ENCODE results near the gene LMNA.
"Not testable (repeated sequence)": the region's sequence is repeated elsewhere in the genome, so short reads cannot be mapped to it uniquely, and the experiment has no call there.

Gene LMNA

GRCh38 chr1:156181391-156181924, 66.9 kb downstream of the LMNA start:
- H3K4me3 ChIP-seq (ENCODE audit: low read length); H3K9me3 ChIP-seq (ENCODE audit: insufficient read depth, low read depth, low read length); H3K27me3 ChIP-seq (ENCODE audit: insufficient read depth, low read length); H3K36me3 ChIP-seq (ENCODE audit: insufficient read depth, low read length): not testable (repeated sequence)
- WGBS, result 2% methylated on average over 6 of the region's 8 CpGs
- Histone ChIP-seq H3K9ac (ENCODE audit: low read depth, low read length) (peak overlapping the region; percentile 53), H3K4me1 (ENCODE audit: insufficient read depth, low read length) (peaks cover 34% of the 10 kb centered on the region), H3K27ac (ENCODE audit: low read depth, low read length) (peak overlapping the region; percentile 98)

DNA sequence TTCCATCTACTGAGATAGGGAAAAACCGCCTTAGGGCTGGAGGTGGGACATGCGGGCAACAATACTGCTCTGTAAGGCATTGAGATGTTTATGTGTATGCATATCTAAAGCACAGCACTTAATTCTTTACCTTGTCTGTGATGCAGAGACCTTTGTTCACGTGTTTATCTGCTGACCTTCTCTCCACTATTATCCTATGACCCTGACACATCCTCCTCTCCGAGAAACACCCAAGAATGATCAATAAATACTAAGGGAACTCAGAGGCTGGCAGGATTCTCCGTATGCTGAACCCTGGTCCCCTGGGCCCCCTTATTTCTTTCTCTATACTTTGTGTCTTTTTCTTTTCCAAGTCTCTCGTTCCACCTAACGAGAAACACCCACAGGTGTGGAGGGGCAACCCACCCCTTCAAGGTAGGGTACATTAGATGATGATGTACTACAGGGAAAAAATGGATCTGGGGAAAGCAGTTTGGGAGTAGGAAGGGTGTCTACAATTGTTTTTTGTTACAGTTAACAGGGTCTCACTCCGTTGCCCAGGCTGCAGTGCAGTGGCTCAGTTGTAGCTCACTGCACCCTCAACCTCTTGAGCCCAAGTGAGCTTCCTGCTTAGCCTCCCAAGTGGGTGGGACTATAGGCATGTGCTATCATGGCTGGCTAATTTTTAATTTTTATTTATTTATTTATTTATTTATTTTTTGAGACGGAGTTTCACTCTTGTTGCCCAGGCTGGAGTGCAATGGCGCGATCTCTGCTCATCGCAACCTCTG, 67.7 kb downstream of the LMNA start:
- Histone ChIP-seq H3K4me3 (ENCODE audit: low read length) (0 out of 2 replicates have a peak overlapping the region, but pooled peaks have one; percentile 16), H3K27ac (ENCODE audit: low read depth, low read length) (peak overlapping the region; percentile 98), H3K4me1 (ENCODE audit: insufficient read depth, low read length) (peaks cover 28% of the 10 kb centered on the region), H3K9ac (ENCODE audit: low read depth, low read length) (peak overlapping the region; percentile 69)
- H3K9me3 ChIP-seq (ENCODE audit: insufficient read depth, low read depth, low read length); H3K36me3 ChIP-seq (ENCODE audit: insufficient read depth, low read length); H3K27me3 ChIP-seq (ENCODE audit: insufficient read depth, low read length): not testable (repeated sequence)
- 56% methylated on average over 10 of the region's 12 CpGs for WGBS

DNA sequence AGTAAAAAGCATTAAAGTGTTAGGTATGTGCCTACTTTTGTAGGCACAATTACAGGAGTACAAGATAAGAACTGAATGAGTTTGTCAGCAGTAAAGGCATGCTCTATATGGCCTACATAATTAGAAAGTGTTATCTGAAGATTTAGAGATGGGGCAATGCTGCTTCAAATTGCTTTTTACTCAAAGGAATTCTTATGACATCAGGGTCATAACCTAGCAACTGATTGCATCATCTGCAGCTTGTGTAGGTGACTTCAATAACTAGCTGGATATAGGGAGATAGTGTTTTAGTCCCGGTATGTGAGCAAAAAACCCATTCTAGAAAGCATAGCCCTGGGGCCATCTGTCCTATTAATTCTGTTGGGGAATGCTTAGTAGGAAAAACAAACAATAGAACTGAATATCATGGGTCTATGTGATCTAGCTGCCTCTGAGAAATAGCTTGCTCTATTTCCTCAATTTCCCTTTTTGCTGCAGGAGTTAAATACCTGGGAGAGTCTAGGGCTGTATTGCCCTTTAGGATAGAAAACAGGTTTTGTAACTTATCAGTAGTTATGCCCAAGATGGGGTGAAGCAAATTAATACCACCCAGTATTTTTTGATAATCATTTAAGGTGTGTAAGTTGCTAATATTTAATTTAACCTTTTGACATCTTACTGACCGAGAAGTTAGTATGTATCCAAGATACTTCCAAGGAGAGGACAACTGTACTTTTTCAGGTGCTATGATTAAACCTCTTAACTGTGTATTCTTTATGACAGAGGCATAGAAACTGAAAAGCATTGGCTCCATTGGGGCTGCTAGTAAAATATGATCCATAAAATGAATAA, 72.1 kb downstream of the LMNA start:
- H3K36me3 ChIP-seq (ENCODE audit: insufficient read depth, low read length); H3K27ac ChIP-seq (ENCODE audit: low read depth, low read length); H3K9ac ChIP-seq (ENCODE audit: low read depth, low read length); H3K9me3 ChIP-seq (ENCODE audit: insufficient read depth, low read depth, low read length); H3K27me3 ChIP-seq (ENCODE audit: insufficient read depth, low read length); H3K4me1 ChIP-seq (ENCODE audit: insufficient read depth, low read length); H3K4me3 ChIP-seq (ENCODE audit: low read length): not testable (repeated sequence)
- 95% methylated on average over 2 of the region's 2 CpGs for WGBS
